ENCODE results near the gene KCNC1.

The KCNC1 gene

GRCh38 chr11:17782603-17783337, 48.2 kb downstream of the KCNC1 start:
- no peak for DNase-seq (ENCODE audit: low read depth)
- no peak overlapping the region for H3K4me3 ChIP-seq (ENCODE audit: control insufficient read depth, low read depth, low read length)
- no peak for TF ChIP-seq CTCF (IDR thresholded peaks at IDR 0.05; ENCODE audit: control insufficient read depth, insufficient read depth, low read depth, low read length, missing control alignments)

- TF ChIP-seq CTCF (IDR thresholded peaks at IDR 0.05; ENCODE audit: control insufficient read depth, insufficient read depth, low read depth, low read length, missing control alignments): no peak
- H3K4me3 ChIP-seq (ENCODE audit: control insufficient read depth, low read depth, low read length): no peak overlapping the region
- no peak for DNase-seq (ENCODE audit: low read depth)
Observed at GRCh38 chr11:17783878-17784277, 49.3 kb downstream of the KCNC1 start.

- DNase-seq (ENCODE audit: low read depth): peak; percentile 49
- TF ChIP-seq CTCF (IDR thresholded peaks at IDR 0.05; ENCODE audit: control insufficient read depth, insufficient read depth, low read depth, low read length, missing control alignments): peak; percentile 8
- H3K4me3 ChIP-seq (ENCODE audit: control insufficient read depth, low read depth, low read length): no peak overlapping the region
Observed at GRCh38 chr11:17786824-17787525, 52.4 kb downstream of the KCNC1 start.

GRCh38 chr11:17788084-17788483, 53.5 kb downstream of the KCNC1 start:
- DNase-seq (ENCODE audit: low read depth): no peak
- no peak for TF ChIP-seq CTCF (IDR thresholded peaks at IDR 0.05; ENCODE audit: control insufficient read depth, insufficient read depth, low read depth, low read length, missing control alignments)
- H3K4me3 ChIP-seq (ENCODE audit: control insufficient read depth, low read depth, low read length): no peak overlapping the region

- no peak for TF ChIP-seq CTCF (IDR thresholded peaks at IDR 0.05; ENCODE audit: control insufficient read depth, insufficient read depth, low read depth, low read length, missing control alignments)
- DNase-seq (ENCODE audit: low read depth): no peak
- no peak overlapping the region for H3K4me3 ChIP-seq (ENCODE audit: control insufficient read depth, low read depth, low read length)
Observed at GRCh38 chr11:17790453-17790852, 55.9 kb downstream of the KCNC1 start.

GRCh38 chr11:17791144-17791543, 56.6 kb downstream of the KCNC1 start:
- no peak for DNase-seq (ENCODE audit: low read depth)
- no peak overlapping the region for H3K4me3 ChIP-seq (ENCODE audit: control insufficient read depth, low read depth, low read length)
- TF ChIP-seq CTCF (IDR thresholded peaks at IDR 0.05; ENCODE audit: control insufficient read depth, insufficient read depth, low read depth, low read length, missing control alignments): no peak

Data from AG09309 (cell line).